GM18868 (cell line): ENCODE data around the gene C4A.
"Not testable (repeated sequence)": the region's sequence is repeated elsewhere in the genome, so short reads cannot be mapped to it uniquely, and the experiment has no call there.

Experiments used
- ATAC-seq: cut with Tn5 transposase; IDR thresholded peaks from one replicate; pipeline ENCODE4 v1.9.1; 2021; ENCODE audit warnings: mild to moderate bottlenecking, moderate library complexity; ENCODE audit not compliant: unreplicated experiment

Gene C4A

GRCh38 chr6:31958741-31959739, 22.8 kb upstream of the C4A start, which contains the start of the genes NELFE and SKIC2:
TSS of gene NELFE (minus strand) at chr6:31958971. CDS start at chr6:31958446, 525 bp downstream.
TSS of gene SKIC2 (plus strand) at chr6:31959175. CDS start at chr6:31959193, 18 bp downstream.
- peak; percentile 98 for ATAC-seq

GRCh38 chr6:31961616-31962015, 20.2 kb upstream of the C4A start:
- ATAC-seq, result no peak

- ATAC-seq, result no peak
Observed at GRCh38 chr6:31963921-31964320, 17.9 kb upstream of the C4A start.

GRCh38 chr6:31965700-31966099, 16.2 kb upstream of the C4A start:
- ATAC-seq, result no peak

- no peak for ATAC-seq
Observed at GRCh38 chr6:31966506-31966905, 15.4 kb upstream of the C4A start.

GRCh38 chr6:31966997-31967925, 14.6 kb upstream of the C4A start:
- no peak for ATAC-seq

- no peak for ATAC-seq
Observed at GRCh38 chr6:31967926-31968320, 13.9 kb upstream of the C4A start.

GRCh38 chr6:31968326-31968725, 13.5 kb upstream of the C4A start:
- no peak for ATAC-seq

GRCh38 chr6:31968791-31969711, 12.8 kb upstream of the C4A start:
- no peak for ATAC-seq

GRCh38 chr6:31969712-31970603, 11.9 kb upstream of the C4A start:
- ATAC-seq, result no peak

- ATAC-seq, result no peak
Observed at GRCh38 chr6:31970604-31971271, 11.1 kb upstream of the C4A start.

- no peak for ATAC-seq
Observed at GRCh38 chr6:31971279-31971992, 10.4 kb upstream of the C4A start.

- peak; percentile 87 for ATAC-seq
Observed at GRCh38 chr6:31971993-31972708, 9.7 kb upstream of the C4A start, which contains the start of gene DXO. TSS of gene DXO (minus strand) at chr6:31972138. CDS start at chr6:31971675, 463 bp downstream.

- no peak for ATAC-seq
Observed at GRCh38 chr6:31972709-31973350, 9.0 kb upstream of the C4A start.

GRCh38 chr6:31976065-31976464, 5.8 kb upstream of the C4A start:
- ATAC-seq, result not testable (repeated sequence)

GRCh38 chr6:31977816-31978431, 3.9 kb upstream of the C4A start:
- ATAC-seq, result no peak
